ENCODE measurements around the gene SELENOK. TPM values are rescaled to one million over a fixed set of nuclear protein-coding genes. Genes with fewer than 3 reads are reported as not detected.

The SELENOK gene
- total and polyA plus RNA-seq, 4 donors, result 33.3 to 150 (median 63.3) TPM

DNA sequence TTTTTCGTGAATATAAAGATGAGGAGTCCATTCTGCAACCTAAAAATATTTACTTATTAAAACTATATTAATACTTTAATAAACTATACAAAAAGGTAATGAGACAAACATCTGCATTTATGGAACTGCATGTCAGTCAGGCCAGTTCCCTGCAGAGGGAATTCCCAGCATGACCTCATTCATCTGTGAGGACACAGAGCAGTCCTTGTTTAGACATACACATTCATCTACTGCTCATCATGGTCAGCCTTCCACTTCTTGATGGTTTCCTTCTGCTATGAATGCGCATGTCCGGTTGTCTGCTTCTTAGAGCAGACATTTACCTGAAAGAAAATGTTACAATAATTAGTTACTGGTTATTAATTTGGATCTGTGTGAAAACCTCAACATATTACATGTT is 6.4 kb downstream of the SELENOK start:
- Histone ChIP-seq H3K9ac (ENCODE audit: insufficient read depth in 1 of 2, low read length in 2 of 2) (no peak overlapping the region), H3K4me1 (ENCODE audit: control insufficient read depth in 5 of 5, insufficient read depth in 5 of 5, low read length in 5 of 5) (peaks cover 0 to 15% (median 6%) of the 10 kb centered on the region in 5 donors), H3K4me3 (no peak overlapping the region), H3K27me3 (ENCODE audit: control insufficient read depth in 3 of 3, insufficient read depth in 3 of 3, low read length in 2 of 3) (no peaks in the 10 kb centered on the region), H3K36me3 (ENCODE audit: control insufficient read depth in 4 of 4, insufficient read depth in 4 of 4, low read length in 4 of 4) (peaks cover 11 to 28% (median 18%) of the 10 kb centered on the region in 4 donors), H3K9me3 (ENCODE audit: control insufficient read depth in 4 of 4, insufficient read depth in 3 of 4, low read length in 3 of 4) (no peaks in the 10 kb centered on the region), H3K27ac (ENCODE audit: low read depth in 1 of 2, low read length in 1 of 2) (no peak overlapping the region)
- TF ChIP-seq, protein P1, sequence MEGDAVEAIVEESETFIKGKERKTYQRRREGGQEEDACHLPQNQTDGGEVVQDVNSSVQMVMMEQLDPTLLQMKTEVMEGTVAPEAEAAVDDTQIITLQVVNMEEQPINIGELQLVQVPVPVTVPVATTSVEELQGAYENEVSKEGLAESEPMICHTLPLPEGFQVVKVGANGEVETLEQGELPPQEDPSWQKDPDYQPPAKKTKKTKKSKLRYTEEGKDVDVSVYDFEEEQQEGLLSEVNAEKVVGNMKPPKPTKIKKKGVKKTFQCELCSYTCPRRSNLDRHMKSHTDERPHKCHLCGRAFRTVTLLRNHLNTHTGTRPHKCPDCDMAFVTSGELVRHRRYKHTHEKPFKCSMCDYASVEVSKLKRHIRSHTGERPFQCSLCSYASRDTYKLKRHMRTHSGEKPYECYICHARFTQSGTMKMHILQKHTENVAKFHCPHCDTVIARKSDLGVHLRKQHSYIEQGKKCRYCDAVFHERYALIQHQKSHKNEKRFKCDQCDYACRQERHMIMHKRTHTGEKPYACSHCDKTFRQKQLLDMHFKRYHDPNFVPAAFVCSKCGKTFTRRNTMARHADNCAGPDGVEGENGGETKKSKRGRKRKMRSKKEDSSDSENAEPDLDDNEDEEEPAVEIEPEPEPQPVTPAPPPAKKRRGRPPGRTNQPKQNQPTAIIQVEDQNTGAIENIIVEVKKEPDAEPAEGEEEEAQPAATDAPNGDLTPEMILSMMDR (IDR thresholded peaks at IDR 0.05; ENCODE audit: control extremely low read depth, extremely low read depth), result no peak
- 90 to 92% methylated on average over 3 of the region's 3 CpGs for WGBS, 2 donors
- DNase-seq, result no peak
- no peak for ATAC-seq (ENCODE audit: insufficient read depth, low FRiP score)

DNA sequence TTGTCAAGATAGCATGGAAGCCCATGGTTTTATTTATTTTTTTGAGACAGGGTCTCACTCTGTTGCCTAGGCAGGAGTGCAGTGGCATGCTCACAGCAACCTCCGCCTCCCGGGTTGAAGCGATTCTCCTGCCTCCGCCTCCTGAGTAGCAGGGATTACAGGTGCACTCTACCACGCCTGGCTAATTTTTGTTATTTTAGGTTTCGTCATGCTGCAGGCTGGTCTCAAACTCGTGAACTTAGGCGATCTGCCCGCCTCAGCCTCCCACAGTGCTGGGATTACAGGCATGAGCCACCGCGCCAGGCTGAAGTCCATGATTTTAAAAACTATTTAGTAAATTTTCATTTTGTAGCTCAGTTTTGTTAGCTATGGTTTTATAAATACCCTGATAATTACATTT is 7.0 kb downstream of the SELENOK start:
- Histone ChIP-seq H3K9ac (ENCODE audit: insufficient read depth in 1 of 2, low read length in 2 of 2) (no peak overlapping the region), H3K4me1 (ENCODE audit: control insufficient read depth in 5 of 5, insufficient read depth in 5 of 5, low read length in 5 of 5) (peaks cover 0 to 15% (median 6%) of the 10 kb centered on the region in 5 donors), H3K9me3 (ENCODE audit: control insufficient read depth in 4 of 4, insufficient read depth in 3 of 4, low read length in 3 of 4) (no peaks in the 10 kb centered on the region), H3K27me3 (ENCODE audit: control insufficient read depth in 3 of 3, insufficient read depth in 3 of 3, low read length in 2 of 3) (no peaks in the 10 kb centered on the region), H3K4me3 (no peak overlapping the region), H3K27ac (ENCODE audit: low read depth in 1 of 2, low read length in 1 of 2) (no peak overlapping the region), H3K36me3 (ENCODE audit: control insufficient read depth in 4 of 4, insufficient read depth in 4 of 4, low read length in 4 of 4) (peaks cover 11 to 32% (median 20%) of the 10 kb centered on the region in 4 donors)
- WGBS, 2 donors, result 97% methylated on average over 11 of the region's 11 CpGs
- ATAC-seq (ENCODE audit: insufficient read depth, low FRiP score), result no peak
- TF ChIP-seq, protein P1 (IDR thresholded peaks at IDR 0.05; ENCODE audit: control extremely low read depth, extremely low read depth), result no peak
- no peak for DNase-seq

DNA sequence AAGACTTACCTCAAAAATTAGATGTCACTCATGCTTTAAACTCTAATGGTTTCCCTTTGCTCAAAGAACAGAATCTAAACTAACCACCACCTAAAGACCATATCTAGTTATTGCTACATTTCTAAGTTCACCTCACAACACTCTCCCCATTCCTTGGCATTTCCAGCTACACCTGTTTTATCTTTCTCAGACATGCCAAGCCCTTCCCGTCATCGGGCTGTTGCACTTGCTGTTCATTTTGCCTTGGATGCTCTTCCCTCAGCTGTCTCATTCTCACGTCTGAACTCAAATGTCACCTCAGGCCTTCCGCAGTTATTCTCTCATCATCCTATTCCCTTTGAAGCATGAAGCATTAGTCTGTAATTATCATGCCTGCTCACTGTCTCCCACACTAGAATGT is 8.7 kb downstream of the SELENOK start:
- TF ChIP-seq, protein P1 (IDR thresholded peaks at IDR 0.05; ENCODE audit: control extremely low read depth, extremely low read depth), result no peak
- Histone ChIP-seq H3K27ac (ENCODE audit: low read depth in 1 of 2, low read length in 1 of 2) (no peak overlapping the region), H3K27me3 (ENCODE audit: control insufficient read depth in 3 of 3, insufficient read depth in 3 of 3, low read length in 2 of 3) (no peaks in the 10 kb centered on the region), H3K9ac (ENCODE audit: insufficient read depth in 1 of 2, low read length in 2 of 2) (no peak overlapping the region), H3K4me3 (no peak overlapping the region), H3K9me3 (ENCODE audit: control insufficient read depth in 4 of 4, insufficient read depth in 3 of 4, low read length in 3 of 4) (no peaks in the 10 kb centered on the region), H3K36me3 (ENCODE audit: control insufficient read depth in 4 of 4, insufficient read depth in 4 of 4, low read length in 4 of 4) (peaks cover 13 to 47% (median 27%) of the 10 kb centered on the region in 4 donors), H3K4me1 (ENCODE audit: control insufficient read depth in 5 of 5, insufficient read depth in 5 of 5, low read length in 5 of 5) (peaks cover 0 to 15% (median 6%) of the 10 kb centered on the region in 5 donors)
- ATAC-seq (ENCODE audit: insufficient read depth, low FRiP score) (no peak), DNase-seq (no peak)
- WGBS, 2 donors, result 94 to 95% methylated on average over 4 of the region's 4 CpGs

Measured in lung (tissue), 12 donors.